OCI-LY7 (cell line): ENCODE results near the gene CHCHD1. TPM values are rescaled to one million over a fixed set of nuclear protein-coding genes. Genes with fewer than 3 reads are reported as not detected.

Experiments used
- BruUV-seq: library from RNA; stranded (reverse); fragments of 400-500 nt; replicated peaks from 2 replicates; lab custom pipeline; 2021; lab: Mats Ljungman, UMichigan
- CTCF ChIA-PET: fragments of 300-600 bp; sonication (Branson Sonifier 250); formaldehyde crosslinking; loops from one replicate; lab custom pipeline; 2022; ENCODE audit warnings: antibody characterized with exemption; ENCODE audit not compliant: unreplicated experiment; lab: Charles Lee
- POLR2A ChIA-PET: fragments of 300-600 bp; sonication (Branson Sonifier 250); formaldehyde crosslinking; loops from one replicate; lab custom pipeline; 2022; ENCODE audit warnings: antibody characterized with exemption; lab: Charles Lee
- DNase-seq: peaks from one replicate; pipeline ENCODE4 v3.0.0-alpha.2; 2015; ENCODE audit warnings: low spot score
- H2AFZ ChIP-seq: fragments of 200-600 bp; sonication (generic), shearing (Covaris generic); 2 replicates; pipeline ENCODE4 v1.6.1; 2014; ENCODE audit warnings: mild to moderate bottlenecking, antibody characterized with exemption, low read length, moderate library complexity
- H3K27ac ChIP-seq: fragments of 200-600 bp; sonication (generic); 2 replicates; pipeline ENCODE4 v1.5.1; 2014; ENCODE audit warnings: mixed run types, low read depth, mild to moderate bottlenecking, moderate library complexity, low read length, inconsistent platforms; ENCODE audit not compliant: poor library complexity, severe bottlenecking
- H3K36me3 ChIP-seq: fragments of 200-600 bp; sonication (generic); 2 replicates; pipeline ENCODE4 v1.6.1; 2014; ENCODE audit warnings: mild to moderate bottlenecking, antibody characterized with exemption, low read length, moderate library complexity, mixed read lengths; ENCODE audit not compliant: insufficient read depth
- H3K4me1 ChIP-seq: fragments of 200-600 bp; sonication (generic); 2 replicates; pipeline ENCODE4 v1.5.1; 2014; ENCODE audit warnings: mild to moderate bottlenecking, low read length; ENCODE audit not compliant: insufficient read depth, poor library complexity, severe bottlenecking
- H3K4me2 ChIP-seq: fragments of 200-600 bp; sonication (generic); 2 replicates; pipeline ENCODE4 v1.6.1; 2014; ENCODE audit warnings: mild to moderate bottlenecking, low read length
- H3K4me3 ChIP-seq: fragments of 200-600 bp; sonication (generic); 2 replicates; pipeline ENCODE4 v1.5.1; 2014; ENCODE audit warnings: mild to moderate bottlenecking, low read depth, low read length; ENCODE audit not compliant: poor library complexity, severe bottlenecking
- H3K79me2 ChIP-seq: fragments of 200-600 bp; sonication (generic); 2 replicates; pipeline ENCODE4 v1.6.1; 2016; ENCODE audit warnings: low read depth, mild to moderate bottlenecking, low read length, moderate library complexity, mixed read lengths; ENCODE audit not compliant: insufficient read depth
- H3K9me2 ChIP-seq: fragments of 200-600 bp; sonication (generic); 2 replicates; pipeline ENCODE4 v1.6.1; 2016; ENCODE audit warnings: mild to moderate bottlenecking, low read length, mixed read lengths; ENCODE audit not compliant: insufficient read depth
- H3K9me3 ChIP-seq: fragments of 200-600 bp; sonication (generic); 2 replicates; pipeline ENCODE4 v1.6.1; 2014; ENCODE audit warnings: mild to moderate bottlenecking, mixed run types, low read length, mixed read lengths
- H4K20me1 ChIP-seq: fragments of 200-600 bp; sonication (generic); 2 replicates; pipeline ENCODE4 v1.6.1; 2014; ENCODE audit warnings: mild to moderate bottlenecking, antibody characterized with exemption, low read length, moderate library complexity, mixed read lengths; ENCODE audit not compliant: insufficient read depth
- EZH2phosphoT487 ChIP-seq: fragments of 200-600 bp; sonication (generic); IDR thresholded peaks from 2 replicates; pipeline ENCODE4 v1.6.1; 2018; ENCODE audit warnings: low read depth, borderline replicate concordance, mild to moderate bottlenecking, mixed run types, antibody characterized with exemption, low read length, moderate library complexity, mixed read lengths
- intact Hi-C: fragments of 100-400 bp; cut with micrococcal nuclease; formaldehyde crosslinking; loops from one replicate; pipeline ENCODE4 v1.10.0; 2022; ENCODE audit not compliant: unreplicated experiment
- total RNA-seq, 2 experiments: library from RNA; depleted of rRNA in 1 of 2; stranded (reverse); fragments of >200 nt in 1 of 2; shearing (Covaris generic) in 1 of 2; gene quantifications; 2 replicates each; pipeline ENCODE4 v1.2.3, GENCODE V29; 2014 to 2022
- TF ChIP-seq, protein P1 (sequence below): fragments of 200-600 bp; sonication (generic); conservative IDR thresholded peaks from 2 replicates; pipeline ENCODE4 v1.5.1; 2014; ENCODE audit warnings: mild to moderate bottlenecking, antibody characterized with exemption, low read length, moderate library complexity, mixed read lengths

CHCHD1 gene
- total RNA-seq, 2 experiments from 2014 or later: 36.6 to 55.6 TPM

GRCh38 chr10:73782749-73783085 lies 869 bp downstream of the CHCHD1 start:
- no peak for DNase-seq
- no peaks in the 10 kb centered on the region for H3K9me3 ChIP-seq
- intact Hi-C loops: no loop called here
- POLR2A ChIA-PET: interaction anchor here (0.6 to 3.3 kb wide), 6 partner anchors 11 to 326 kb away, joined by 3 to 27 read pairs (median 3); a partner anchor contains a TSS
- TF ChIP-seq, protein P1, sequence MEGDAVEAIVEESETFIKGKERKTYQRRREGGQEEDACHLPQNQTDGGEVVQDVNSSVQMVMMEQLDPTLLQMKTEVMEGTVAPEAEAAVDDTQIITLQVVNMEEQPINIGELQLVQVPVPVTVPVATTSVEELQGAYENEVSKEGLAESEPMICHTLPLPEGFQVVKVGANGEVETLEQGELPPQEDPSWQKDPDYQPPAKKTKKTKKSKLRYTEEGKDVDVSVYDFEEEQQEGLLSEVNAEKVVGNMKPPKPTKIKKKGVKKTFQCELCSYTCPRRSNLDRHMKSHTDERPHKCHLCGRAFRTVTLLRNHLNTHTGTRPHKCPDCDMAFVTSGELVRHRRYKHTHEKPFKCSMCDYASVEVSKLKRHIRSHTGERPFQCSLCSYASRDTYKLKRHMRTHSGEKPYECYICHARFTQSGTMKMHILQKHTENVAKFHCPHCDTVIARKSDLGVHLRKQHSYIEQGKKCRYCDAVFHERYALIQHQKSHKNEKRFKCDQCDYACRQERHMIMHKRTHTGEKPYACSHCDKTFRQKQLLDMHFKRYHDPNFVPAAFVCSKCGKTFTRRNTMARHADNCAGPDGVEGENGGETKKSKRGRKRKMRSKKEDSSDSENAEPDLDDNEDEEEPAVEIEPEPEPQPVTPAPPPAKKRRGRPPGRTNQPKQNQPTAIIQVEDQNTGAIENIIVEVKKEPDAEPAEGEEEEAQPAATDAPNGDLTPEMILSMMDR: no peak
- no peak for TF ChIP-seq EZH2phosphoT487
- CTCF ChIA-PET: no interaction called here
- H3K4me3 ChIP-seq: peak overlapping the region; percentile 94
- H4K20me1 ChIP-seq: peaks cover 12% of the 10 kb centered on the region; the same call in 1 of the 2 replicates
- H3K4me1 ChIP-seq: peaks cover 40% of the 10 kb centered on the region
- peaks cover 25% of the 10 kb centered on the region for H3K36me3 ChIP-seq
- peaks cover 68% of the 10 kb centered on the region for H3K79me2 ChIP-seq
- BruUV-seq: TSS peak; percentile 79
- peak overlapping the region; percentile 82 for H3K4me2 ChIP-seq
- no peaks in the 10 kb centered on the region for H3K9me2 ChIP-seq
- H3K27ac ChIP-seq: peak overlapping the region; percentile 75
- peak overlapping the region; percentile 70; the same call in 1 of the 2 replicates for H2AFZ ChIP-seq

- ChIA-PET POLR2A (interaction anchor here (1.4 to 2.1 kb wide), 4 partner anchors 9 to 54 kb away, joined by 4 to 14 read pairs (median 5); no protein-coding TSS in a partner anchor), CTCF (interaction anchor here (0.9 kb wide), 1 partner anchor 9 kb away, joined by 3 read pairs; no protein-coding TSS in a partner anchor)
- Histone ChIP-seq H3K4me3 (peak within 1 kb of the TSS; percentile 83), H3K4me1 (peaks cover 32% of the 10 kb centered on the region), H4K20me1 (peaks cover 12% of the 10 kb centered on the region; the same call in 1 of the 2 replicates), H2AFZ (peak within 1 kb of the TSS; percentile 37; the same call in 1 of the 2 replicates), H3K27ac (peak within 1 kb of the TSS; percentile 67), H3K9me2 (no peaks in the 10 kb centered on the region), H3K36me3 (peaks cover 8% of the 10 kb centered on the region; the same call in 1 of the 2 replicates), H3K4me2 (peak within 1 kb of the TSS; percentile 89), H3K9me3 (no peaks in the 10 kb centered on the region), H3K79me2 (peaks cover 55% of the 10 kb centered on the region)
- no TSS peak for BruUV-seq
- DNase-seq: peak; percentile 95
- TF ChIP-seq, protein P1: no peak
- no peak for TF ChIP-seq EZH2phosphoT487
- intact Hi-C loops: loop anchor here (1.0 kb wide), 1 partner anchor 26 kb away; the partner anchor contains the start of gene NDST2
These were observed 3.4 kb downstream of the CHCHD1 start, which contains the start of gene ZSWIM8 for GRCh38 chr10:73785211-73785720. TSS of gene ZSWIM8 (plus strand) at chr10:73785606. CDS start at chr10:73785879, 273 bp downstream.
